H1 (cell line): ENCODE measurements around the gene STAT4. TPM values are rescaled to one million over a fixed set of nuclear protein-coding genes. Genes with fewer than 3 reads are reported as not detected.

ENCODE experiments used
- CTCF ChIA-PET: fragments of 300-600 bp; sonication (Branson Sonifier 250); formaldehyde crosslinking; loops from one replicate; lab custom pipeline; 2021; ENCODE audit not compliant: partially characterized antibody; lab: Charles Lee
- POLR2A ChIA-PET: fragments of 300-600 bp; sonication (Branson Sonifier 250); formaldehyde crosslinking; loops from one replicate; lab custom pipeline; 2021; ENCODE audit warnings: inconsistent platforms; ENCODE audit not compliant: partially characterized antibody; lab: Charles Lee
- DNase-seq, 2 experiments: peaks; one replicate each; pipeline versions ENCODE4 v3.0.0 to v3.0.0-alpha.2; 2010 to 2022; ENCODE audit warnings: low spot score in 2 of 2, low read depth in 1 of 2, mixed read lengths in 1 of 2
- FAIRE-seq: peaks from 2 replicates; lab custom pipeline; 2011; peaks lifted over from hg19 to GRCh38; lab: Jason Lieb, UNC
- H2AFZ ChIP-seq: 2 replicates; pipeline ENCODE4 v1.8.1; 2012; ENCODE audit warnings: low read length, inconsistent platforms
- H2AK5ac ChIP-seq: 2 replicates; pipeline ENCODE4 v1.6.1; 2013; ENCODE audit warnings: low read depth, low read length
- H2BK120ac ChIP-seq: replicated peaks from 2 replicates; pipeline ENCODE3; 2013; ENCODE audit warnings: low read depth, low read length, inconsistent platforms
- H2BK12ac ChIP-seq: 2 replicates; pipeline ENCODE4 v1.6.1; 2013; ENCODE audit warnings: low read depth, low read length
- H2BK15ac ChIP-seq: 2 replicates; pipeline ENCODE4 v1.6.1; 2013; ENCODE audit warnings: low read length
- H2BK20ac ChIP-seq: 2 replicates; pipeline ENCODE4 v1.6.1; 2013; ENCODE audit warnings: low read length
- H2BK5ac ChIP-seq: 2 replicates; pipeline ENCODE4 v1.6.1; 2013; ENCODE audit warnings: low read depth, low read length
- H3K14ac ChIP-seq: 2 replicates; pipeline ENCODE4 v1.6.1; 2013; ENCODE audit warnings: inconsistent platforms; ENCODE audit not compliant: insufficient read length
- H3K18ac ChIP-seq: 2 replicates; pipeline ENCODE4 v1.6.1; 2013; ENCODE audit warnings: low read length; ENCODE audit errors: extremely low read depth
- H3K23ac ChIP-seq: 2 replicates; pipeline ENCODE4 v1.6.1; 2013; ENCODE audit warnings: inconsistent platforms; ENCODE audit not compliant: insufficient read length
- H3K23me2 ChIP-seq: 2 replicates; pipeline ENCODE4 v1.6.1; 2013; ENCODE audit warnings: low read depth, low read length
- H3K27ac ChIP-seq: 2 replicates; pipeline ENCODE4 v1.6.1; 2011; ENCODE audit warnings: low read depth, low read length, inconsistent platforms
- H3K27me3 ChIP-seq, 4 experiments: replicated peaks in 1 of 4; 1 replicate in 1 of 4; 2 replicates in 3 of 4; pipeline versions ENCODE4 v1.6.1 to v1.8.1; 2011 to 2013; ENCODE audit warnings: low read length in 3 of 4, mild to moderate bottlenecking in 3 of 4, inconsistent platforms in 2 of 4, mixed read lengths in 2 of 4, moderate library complexity in 1 of 4; ENCODE audit not compliant: control insufficient read depth in 3 of 4, insufficient read depth in 3 of 4; ENCODE audit errors: extremely low read depth in 1 of 4
- H3K36me3 ChIP-seq, 4 experiments: 2 replicates each; pipeline versions ENCODE4 v1.6.1 to v1.8.1; 2011 to 2013; ENCODE audit warnings: mild to moderate bottlenecking in 4 of 4, low read length in 3 of 4, moderate library complexity in 2 of 4, control low read depth in 1 of 4, inconsistent platforms in 1 of 4; ENCODE audit not compliant: insufficient read depth in 4 of 4, control insufficient read depth in 2 of 4
- H3K4ac ChIP-seq: replicated peaks from 2 replicates; pipeline ENCODE3; 2013; ENCODE audit warnings: low read length, low read depth, mixed read lengths, inconsistent platforms; ENCODE audit not compliant: insufficient read length
- H3K4me1 ChIP-seq, 4 experiments: replicated peaks in 1 of 4; 1 replicate in 1 of 4; 2 replicates in 3 of 4; pipeline versions ENCODE4 v1.6.1 to v1.8.1; 2011 to 2013; ENCODE audit warnings: low read length in 3 of 4, inconsistent platforms in 2 of 4, mixed read lengths in 1 of 4; ENCODE audit not compliant: insufficient read depth in 4 of 4, control insufficient read depth in 3 of 4
- H3K4me2 ChIP-seq, 2 experiments: 2 replicates each; pipeline versions ENCODE4 v1.6.1 to v1.8.1; 2011 to 2013; ENCODE audit warnings: low read depth in 2 of 2, low read length in 2 of 2, control low read depth in 1 of 2, inconsistent platforms in 1 of 2, mild to moderate bottlenecking in 1 of 2; ENCODE audit not compliant: insufficient read depth in 1 of 2
- H3K4me3 ChIP-seq, 4 experiments: fragments of 200-600, 300-600 bp in 1 of 4; sonication (generic), shearing (Covaris generic), sonication (Bioruptor Twin) in 1 of 4; 2 replicates each; pipeline versions ENCODE4 v1.5.1 to v1.8.1; 2011 to 2016; ENCODE audit warnings: low read length in 4 of 4, low read depth in 3 of 4, control low read depth in 2 of 4, inconsistent platforms in 2 of 4, mild to moderate bottlenecking in 2 of 4, mixed read lengths in 1 of 4, moderate library complexity in 1 of 4; ENCODE audit not compliant: insufficient read depth in 2 of 4; ENCODE audit errors: extremely low read depth in 1 of 4
- H3K56ac ChIP-seq: replicated peaks from 2 replicates; pipeline ENCODE3; 2013; ENCODE audit warnings: low read depth, mild to moderate bottlenecking, mixed read lengths, low read length, inconsistent platforms; ENCODE audit not compliant: insufficient read length
- H3K79me1 ChIP-seq: 2 replicates; pipeline ENCODE4 v1.6.1; 2013; ENCODE audit warnings: low read depth, low read length, control low read depth
- H3K79me2 ChIP-seq, 2 experiments: 2 replicates each; pipeline versions ENCODE4 v1.6.1 to v1.8.1; 2012 to 2013; ENCODE audit warnings: low read length in 2 of 2, mild to moderate bottlenecking in 2 of 2, inconsistent platforms in 1 of 2; ENCODE audit not compliant: insufficient read depth in 2 of 2, control insufficient read depth in 1 of 2
- H3K9ac ChIP-seq, 4 experiments: replicated peaks in 1 of 4; 1 replicate in 1 of 4; 2 replicates in 3 of 4; pipeline versions ENCODE4 v1.6.1 to v1.8.1; 2011 to 2013; ENCODE audit warnings: low read depth in 3 of 4, low read length in 3 of 4, control low read depth in 2 of 4, mild to moderate bottlenecking in 2 of 4, moderate library complexity in 2 of 4, inconsistent platforms in 1 of 4; ENCODE audit errors: extremely low read depth in 1 of 4
- H3K9me3 ChIP-seq, 2 experiments: 2 replicates each; pipeline versions ENCODE4 v1.6.1 to v1.8.1; 2012 to 2013; ENCODE audit warnings: mild to moderate bottlenecking in 2 of 2, moderate library complexity in 2 of 2, control low read depth in 1 of 2, inconsistent platforms in 1 of 2, low read depth in 1 of 2, low read length in 1 of 2, mixed read lengths in 1 of 2; ENCODE audit not compliant: insufficient read depth in 2 of 2
- H4K20me1 ChIP-seq, 2 experiments: replicated peaks in 1 of 2; 2 replicates each; pipeline versions ENCODE3 to v1.8.1; 2011 to 2013; ENCODE audit warnings: inconsistent platforms in 2 of 2, low read length in 2 of 2, mild to moderate bottlenecking in 1 of 2; ENCODE audit not compliant: insufficient read depth in 2 of 2, control insufficient read depth in 1 of 2
- H4K5ac ChIP-seq: 2 replicates; pipeline ENCODE4 v1.6.1; 2013; ENCODE audit warnings: low read length, low read depth, mixed read lengths, inconsistent platforms; ENCODE audit not compliant: insufficient read length
- H4K8ac ChIP-seq: 2 replicates; pipeline ENCODE4 v1.8.0; 2013; ENCODE audit warnings: mild to moderate bottlenecking, moderate library complexity, low read length, inconsistent platforms; ENCODE audit not compliant: insufficient read depth; ENCODE audit errors: extremely low read depth
- H4K91ac ChIP-seq: replicated peaks from 2 replicates; pipeline ENCODE3; 2013; ENCODE audit warnings: low read length, mixed read lengths, inconsistent platforms; ENCODE audit not compliant: insufficient read length
- BACH1 ChIP-seq: IDR thresholded peaks from 2 replicates; pipeline ENCODE4 v1.6.1; 2012; ENCODE audit warnings: low read length, improper control_type of control experiment
- BCL11A ChIP-seq, 2 experiments: IDR thresholded peaks; one replicate each; pipeline ENCODE4 v1.6.1; 2011; ENCODE audit warnings: low read depth in 2 of 2, low read length in 2 of 2, mild to moderate bottlenecking in 2 of 2
- CBX5 ChIP-seq: fragments of 300-800, 300-1000 bp; sonication (generic); IDR thresholded peaks from 2 replicates; pipeline ENCODE4 v1.7.1; 2016; ENCODE audit warnings: antibody characterized with exemption, low read length, low read depth
- EZH2 ChIP-seq: fragments of 200-600 bp; sonication (generic); IDR thresholded peaks from 2 replicates; pipeline ENCODE4 v1.7.1; 2012; ENCODE audit warnings: low read depth, mild to moderate bottlenecking, moderate library complexity, low read length, inconsistent platforms; ENCODE audit not compliant: severe bottlenecking
- FOSL1 ChIP-seq: IDR thresholded peaks from 2 replicates; pipeline ENCODE4 v1.6.1; 2011; ENCODE audit warnings: mild to moderate bottlenecking, low read depth, low read length, moderate library complexity; ENCODE audit not compliant: insufficient read depth
- GTF2F1 ChIP-seq: IDR thresholded peaks from 2 replicates; pipeline ENCODE4 v1.6.1; 2012; ENCODE audit warnings: low read depth, low read length, improper control_type of control experiment, borderline replicate concordance
- NANOG ChIP-seq: IDR thresholded peaks from 2 replicates; pipeline ENCODE4 v1.6.1; 2011; ENCODE audit warnings: low read length, low read depth, mild to moderate bottlenecking, inconsistent platforms; ENCODE audit not compliant: insufficient read depth, poor library complexity, severe bottlenecking
- PHF8 ChIP-seq: fragments of 200-600 bp; sonication (generic); conservative IDR thresholded peaks from 2 replicates; pipeline ENCODE4 v1.7.1; 2012; ENCODE audit warnings: low read depth, mild to moderate bottlenecking, inconsistent platforms, low read length, moderate library complexity
- RFX5 ChIP-seq: IDR thresholded peaks from 2 replicates; pipeline ENCODE4 v1.6.1; 2011; ENCODE audit warnings: low read depth, low read length, improper control_type of control experiment, borderline replicate concordance
- RXRA ChIP-seq: IDR thresholded peaks from 2 replicates; pipeline ENCODE4 v1.6.1; 2011; ENCODE audit warnings: low read depth, mild to moderate bottlenecking, low read length, moderate library complexity; ENCODE audit not compliant: insufficient read depth
- SP1 ChIP-seq: IDR thresholded peaks from 2 replicates; pipeline ENCODE4 v1.6.1; 2011; ENCODE audit warnings: low read depth, low read length
- WGBS, 2 experiments: shearing (Covaris generic) in 1 of 2; methylation state at CpG; one replicate each; pipeline versions ENCODE4 v1.1.6 to v1.1.7; 2013 to 2015; ENCODE audit warnings: low lambda C conversion rate in 2 of 2, mixed read lengths in 2 of 2, inconsistent platforms in 1 of 2, low coverage in 1 of 2, missing lambda C conversion rate in 1 of 2; ENCODE audit not compliant: insufficient replicate concordance in 2 of 2, insufficient coverage in 1 of 2, insufficient read length in 1 of 2; ENCODE audit errors: extremely low coverage in 1 of 2, missing lambda C conversion rate in 1 of 2; 5-methylcytosine and 5-hydroxymethylcytosine counted together
- polyA plus RNA-seq, 7 experiments: library from polyadenylated mRNA; depleted of rRNA in 3 of 7; stranded (reverse) in 5 of 7; unstranded in 2 of 7; fragments of >200 nt in 5 of 7; fragments of 200-250 nt in 2 of 7; gene quantifications; 1 replicate in 5 of 7; 2 replicates in 1 of 7; 4 replicates in 1 of 7; pipeline versions ENCODE4 v1.2.1 to v1.2.3, GENCODE V29; 2011 to 2013; ENCODE audit warnings: missing spikeins in 2 of 7, mixed read lengths in 2 of 7
- total RNA-seq: library from RNA; stranded (reverse); fragmentation: NEBNext Ultra II Directional; extraction: Animal tissue kit (Norgen Biotek cat#: 25700); gene quantifications from 2 replicates; pipeline ENCODE4 v1.2.1, GENCODE V29; 2021
- TF ChIP-seq, protein P1 (sequence below): IDR thresholded peaks from 2 replicates; pipeline ENCODE4 v1.6.1; 2011; ENCODE audit warnings: low read depth, mild to moderate bottlenecking, low read length; ENCODE audit not compliant: insufficient read depth

STAT4 gene
- total and polyA plus RNA-seq, 2 of the 8 experiments (the other 6 are each of a cell fraction or from before 2014, with no cell fraction given), result 0.36 to 0.63 TPM

DNA sequence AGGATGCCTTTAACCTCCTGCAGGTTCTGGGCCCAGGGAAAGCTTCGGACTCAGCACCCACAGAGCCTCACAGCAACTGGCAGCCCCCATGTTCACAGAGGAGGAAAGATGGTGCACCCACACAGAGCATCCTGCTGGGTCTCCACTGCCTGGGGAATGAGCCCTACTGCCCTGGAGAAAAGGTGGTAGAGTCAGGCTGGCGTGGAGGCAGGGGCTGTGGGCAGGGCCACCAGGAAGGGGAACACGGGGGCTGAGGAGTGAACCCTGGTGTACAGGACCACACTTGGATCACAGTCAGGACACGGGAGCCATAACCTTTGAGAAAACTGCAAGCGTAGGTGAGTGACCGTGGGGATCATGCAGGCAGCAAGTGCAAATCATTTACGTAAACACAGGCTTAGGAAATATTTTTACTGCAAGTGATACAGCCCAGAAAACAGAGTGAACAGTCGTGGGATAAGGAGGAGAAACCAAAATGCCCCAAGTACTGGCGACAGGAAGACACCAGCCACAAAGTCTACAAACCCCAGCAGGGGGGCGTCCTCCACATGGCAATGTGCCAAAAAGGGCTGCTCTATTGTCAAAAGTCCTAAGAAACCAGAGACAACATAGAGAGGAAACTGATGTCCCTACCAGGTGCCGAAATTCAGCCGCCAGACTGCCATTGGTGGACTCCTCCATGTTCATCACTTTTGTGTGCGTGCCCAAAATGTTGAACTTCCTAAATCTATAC, 164.4 kb downstream of the STAT4 start:
- 87% methylated on average over 13 of the region's 13 CpGs; no CpG with 5 or more reads in 1 of the 2 experiments for WGBS, 2 experiments
- Histone ChIP-seq H3K18ac (no peak overlapping the region), H2AFZ (no peak overlapping the region), H4K5ac (no peak overlapping the region), H4K91ac (no peak overlapping the region), H3K9ac (no peak overlapping the region), H3K23ac (no peak overlapping the region), H3K27me3 (no peaks in the 10 kb centered on the region), H3K4me2 (no peak overlapping the region), H4K8ac (no peak overlapping the region), H3K4me3 (no peak overlapping the region), H3K56ac (no peak overlapping the region), H2BK12ac (no peak overlapping the region), H4K20me1 (peaks cover 0 to 2% of the 10 kb centered on the region in 2 experiments), H3K36me3 (peaks cover 22 to 82% (median 64%) of the 10 kb centered on the region in 4 experiments), H3K79me2 (no peaks in the 10 kb centered on the region), H3K4me1 (no peaks in the 10 kb centered on the region), H3K4ac (no peak overlapping the region), H2AK5ac (no peak overlapping the region), H3K27ac (no peak overlapping the region), H3K23me2 (no peaks in the 10 kb centered on the region), H2BK5ac (no peak overlapping the region), H3K14ac (no peak overlapping the region), H3K9me3 (no peaks in the 10 kb centered on the region), H2BK15ac (no peak overlapping the region), H2BK120ac (no peak overlapping the region), H3K79me1 (no peaks in the 10 kb centered on the region), H2BK20ac (no peak overlapping the region)
- ChIA-PET POLR2A (no interaction called here), CTCF (interaction anchor here (1.6 to 2.2 kb wide), 4 partner anchors 8 to 136 kb away, joined by 5 to 16 read pairs (median 6); no protein-coding TSS in a partner anchor)
- no peak for DNase-seq
- FAIRE-seq, result no peak
- TF ChIP-seq, protein P1, sequence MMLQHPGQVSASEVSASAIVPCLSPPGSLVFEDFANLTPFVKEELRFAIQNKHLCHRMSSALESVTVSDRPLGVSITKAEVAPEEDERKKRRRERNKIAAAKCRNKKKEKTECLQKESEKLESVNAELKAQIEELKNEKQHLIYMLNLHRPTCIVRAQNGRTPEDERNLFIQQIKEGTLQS, result no peak
- no peak for TF ChIP-seq NANOG
- TF ChIP-seq SP1, result no peak
- TF ChIP-seq GTF2F1, result no peak
- no peak for TF ChIP-seq CBX5
- no peak for TF ChIP-seq RXRA
- TF ChIP-seq BACH1, result no peak
- TF ChIP-seq PHF8, result no peak
- no peak for TF ChIP-seq FOSL1
- TF ChIP-seq EZH2, result no peak
- no peak for TF ChIP-seq BCL11A (IDR thresholded peaks at IDR 0.05; ENCODE audit: low read depth in 2 of 2, low read length in 2 of 2)
- TF ChIP-seq RFX5, result no peak
